IMR-90 (cell line): ENCODE measurements around the gene NT5M. TPM values are rescaled to one million over a fixed set of nuclear protein-coding genes. Genes with fewer than 3 reads are reported as not detected.

ENCODE experiments used
- ATAC-seq: fragments of 200-7000 bp; cut with Tn5 transposase; 2 replicates; pipeline ENCODE4 v1.9.1; 2020; ENCODE audit warnings: low read depth, mild to moderate bottlenecking, moderate library complexity
- BruUV-seq: library from RNA; stranded (reverse); fragments of 400-500 nt; replicated peaks from 2 replicates; lab custom pipeline; 2021; lab: Mats Ljungman, UMichigan
- CTCF ChIA-PET: fragments of 300-600 bp; formaldehyde crosslinking; extraction: SDS; loops from one replicate; lab custom pipeline; 2021; ENCODE audit warnings: antibody characterized with exemption; lab: Yijun Ruan, JAX
- POLR2A ChIA-PET: fragments of 300-600 bp; sonication (Branson Sonifier 250); formaldehyde crosslinking; loops from one replicate; lab custom pipeline; 2022; ENCODE audit warnings: antibody characterized with exemption; ENCODE audit not compliant: unreplicated experiment; lab: Charles Lee
- DNase-seq: peaks from one replicate; pipeline ENCODE4 v3.0.0; 2013
- H2AFZ ChIP-seq: replicated peaks from 2 replicates; pipeline ENCODE3; 2013; ENCODE audit warnings: low read length, mild to moderate bottlenecking; ENCODE audit not compliant: poor library complexity
- H2AK5ac ChIP-seq: 2 replicates; pipeline ENCODE4 v1.6.1; 2013; ENCODE audit warnings: low read depth, low read length, inconsistent platforms
- H2AK9ac ChIP-seq: replicated peaks from 2 replicates; pipeline ENCODE3; 2013; ENCODE audit warnings: mild to moderate bottlenecking, low read depth, low read length, moderate library complexity; ENCODE audit not compliant: poor library complexity
- H2BK120ac ChIP-seq: 2 replicates; pipeline ENCODE4 v1.6.1; 2013; ENCODE audit warnings: low read depth, low read length, inconsistent platforms
- H2BK15ac ChIP-seq: 3 replicates; pipeline ENCODE4 v1.6.1; 2013; ENCODE audit warnings: low read depth, low read length, inconsistent platforms
- H2BK20ac ChIP-seq: 2 replicates; pipeline ENCODE4 v1.6.1; 2013; ENCODE audit warnings: low read depth, mild to moderate bottlenecking, inconsistent platforms, low read length, moderate library complexity
- H2BK5ac ChIP-seq: 2 replicates; pipeline ENCODE4 v1.6.1; 2013; ENCODE audit warnings: mild to moderate bottlenecking, low read depth, low read length, inconsistent platforms; ENCODE audit not compliant: poor library complexity, severe bottlenecking
- H3K14ac ChIP-seq: replicated peaks from 2 replicates; pipeline ENCODE4 v1.6.1; 2013; ENCODE audit warnings: low read depth, low read length, inconsistent platforms
- H3K18ac ChIP-seq: 2 replicates; pipeline ENCODE4 v1.6.1; 2013; ENCODE audit warnings: low read depth, low read length, control low read depth
- H3K23ac ChIP-seq: 2 replicates; pipeline ENCODE4 v1.6.1; 2013; ENCODE audit warnings: low read depth, low read length, inconsistent platforms
- H3K27ac ChIP-seq: 2 replicates; pipeline ENCODE4 v1.5.1; 2013; ENCODE audit warnings: mild to moderate bottlenecking, control low read depth, low read length; ENCODE audit not compliant: insufficient read depth
- H3K27me3 ChIP-seq: 2 replicates; pipeline ENCODE4 v1.6.1; 2013; ENCODE audit warnings: low read length; ENCODE audit not compliant: control insufficient read depth, insufficient read depth
- H3K36me3 ChIP-seq: 2 replicates; pipeline ENCODE4 v1.6.1; 2013; ENCODE audit warnings: low read length, mixed read lengths; ENCODE audit not compliant: control insufficient read depth, insufficient read depth
- H3K4ac ChIP-seq: 2 replicates; pipeline ENCODE4 v1.6.1; 2013; ENCODE audit warnings: low read depth, low read length, inconsistent platforms
- H3K4me1 ChIP-seq: 2 replicates; pipeline ENCODE4 v1.6.1; 2013; ENCODE audit warnings: low read length, mixed read lengths; ENCODE audit not compliant: control insufficient read depth, insufficient read depth
- H3K4me2 ChIP-seq: 2 replicates; pipeline ENCODE4 v1.6.1; 2013; ENCODE audit warnings: low read depth, mild to moderate bottlenecking, control low read depth, low read length, moderate library complexity
- H3K4me3 ChIP-seq: 2 replicates; pipeline ENCODE4 v1.5.1; 2013; ENCODE audit warnings: low read depth, mild to moderate bottlenecking, control low read depth, low read length, moderate library complexity; ENCODE audit not compliant: insufficient read depth
- H3K56ac ChIP-seq: 2 replicates; pipeline ENCODE4 v1.6.1; 2013; ENCODE audit warnings: low read length, inconsistent platforms; ENCODE audit not compliant: insufficient read depth; ENCODE audit errors: extremely low read depth
- H3K79me1 ChIP-seq, 2 experiments: 2 replicates each; pipeline ENCODE4 v1.6.1; 2013; ENCODE audit warnings: low read length in 2 of 2, inconsistent platforms in 1 of 2, low read depth in 1 of 2
- H3K9ac ChIP-seq: 2 replicates; pipeline ENCODE4 v1.6.1; 2013; ENCODE audit warnings: low read depth, low read length, control low read depth
- H3K9me1 ChIP-seq: 2 replicates; pipeline ENCODE4 v1.6.1; 2013; ENCODE audit warnings: low read length, inconsistent platforms; ENCODE audit not compliant: insufficient read depth
- H3K9me3 ChIP-seq: 2 replicates; pipeline ENCODE4 v1.6.1; 2013; ENCODE audit warnings: low read length; ENCODE audit not compliant: control insufficient read depth, insufficient read depth
- H4K20me1 ChIP-seq: 2 replicates; pipeline ENCODE4 v1.6.1; 2013; ENCODE audit warnings: low read length, inconsistent platforms; ENCODE audit not compliant: insufficient read depth
- H4K5ac ChIP-seq: 2 replicates; pipeline ENCODE4 v1.6.1; 2013; ENCODE audit warnings: mild to moderate bottlenecking, low read depth, low read length, control low read depth
- H4K8ac ChIP-seq, 2 experiments: 2 replicates each; pipeline ENCODE4 v1.6.1; 2013; ENCODE audit warnings: low read depth in 2 of 2, low read length in 2 of 2, control low read depth in 1 of 2, inconsistent platforms in 1 of 2
- H4K91ac ChIP-seq: 2 replicates; pipeline ENCODE4 v1.6.1; 2013; ENCODE audit warnings: low read depth, low read length, inconsistent platforms; ENCODE audit not compliant: insufficient read depth
- POLR2A ChIP-seq: IDR thresholded peaks from 2 replicates; pipeline ENCODE4 v1.6.1; 2012; ENCODE audit warnings: mild to moderate bottlenecking, low read depth, low read length
- WGBS, 2 experiments: methylation state at CpG; one replicate each; pipeline versions ENCODE4 v1.1.5 to v1.1.7; 2013; ENCODE audit warnings: missing lambda C conversion rate in 2 of 2; ENCODE audit not compliant: insufficient read length in 1 of 2; ENCODE audit errors: extremely low coverage in 2 of 2; 5-methylcytosine and 5-hydroxymethylcytosine counted together
- dilution Hi-C: fragments of 300-500 bp; cut with HindIII; formaldehyde crosslinking; loops from one replicate; pipeline ENCODE4 v1.14.3; 2018; ENCODE audit warnings: low sequenced_read_pairs; ENCODE audit not compliant: unreplicated experiment
- in situ Hi-C: fragments of 300-500 bp; cut with MboI; formaldehyde crosslinking; loops from 3 replicates; pipeline ENCODE4 v1.14.3; 2019; ENCODE audit warnings: low sequenced_read_pairs, inconsistent platforms, mixed read lengths
- intact Hi-C: fragments of 100-400 bp; cut with micrococcal nuclease; formaldehyde crosslinking; loops from 2 replicates; pipeline ENCODE4 v1.10.0; 2022
- polyA plus RNA-seq, 3 experiments: library from polyadenylated mRNA; depleted of rRNA; stranded (reverse); fragments of >200 nt; gene quantifications; 2 replicates each; pipeline ENCODE4 v1.2.3, GENCODE V29; 2012; ENCODE audit warnings: low replicate concordance in 1 of 3
- total RNA-seq: library from RNA; depleted of rRNA; stranded (reverse); fragments of >200 nt; gene quantifications from 2 replicates; pipeline ENCODE4 v1.2.3, GENCODE V29; 2012
- TF ChIP-seq, protein P1 (sequence below): fragments of 150-350 bp; IDR thresholded peaks from 2 replicates; pipeline ENCODE4 v1.6.1; 2016; ENCODE audit warnings: low read depth, mild to moderate bottlenecking, low read length, moderate library complexity, borderline replicate concordance

Gene NT5M
- total and polyA plus RNA-seq, 2 of the 4 experiments (the other 2 are of a cell fraction): 0.18 to 0.32 TPM

DNA sequence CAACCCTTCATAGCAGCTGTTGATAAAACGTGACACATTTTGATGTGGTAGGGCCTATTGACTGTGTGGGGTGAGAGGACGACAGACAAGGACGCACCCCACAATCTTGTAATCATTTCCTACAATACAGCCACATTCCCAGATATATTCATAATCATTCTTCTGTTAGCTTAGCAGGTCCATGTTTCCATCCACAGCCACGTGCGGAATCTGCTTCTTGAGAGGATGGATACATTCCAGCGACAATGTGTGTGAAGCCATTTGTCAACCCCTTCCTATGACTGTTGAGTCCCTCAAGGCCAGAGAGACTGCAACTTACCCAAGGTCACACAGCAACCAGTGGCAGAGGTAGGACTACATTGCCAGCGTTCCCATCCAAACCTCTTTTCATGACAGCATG is 13.5 kb upstream of the NT5M start:
- Histone ChIP-seq H2BK5ac (no peak overlapping the region), H3K4me2 (no peak overlapping the region), H2BK15ac (no peak overlapping the region), H3K9ac (no peak overlapping the region), H3K4me1 (no peaks in the 10 kb centered on the region), H3K23ac (no peak overlapping the region), H3K27ac (no peak overlapping the region), H2BK120ac (no peak overlapping the region), H3K14ac (no peak overlapping the region), H4K5ac (no peak overlapping the region), H4K8ac (no peak overlapping the region), H3K56ac (no peak overlapping the region), H2AK5ac (no peak overlapping the region), H2AK9ac (no peak overlapping the region), H2BK20ac (no peak overlapping the region), H3K36me3 (no peaks in the 10 kb centered on the region), H3K4ac (no peak overlapping the region), H4K91ac (no peak overlapping the region), H3K4me3 (no peak overlapping the region), H3K79me1 (no peaks in the 10 kb centered on the region), H2AFZ (no peak overlapping the region), H3K18ac (no peak overlapping the region), H3K9me3 (no peaks in the 10 kb centered on the region), H4K20me1 (no peaks in the 10 kb centered on the region), H3K9me1 (no peaks in the 10 kb centered on the region), H3K27me3 (peaks cover 8% of the 10 kb centered on the region)
- CTCF ChIA-PET: no interaction called here
- no peak for ATAC-seq
- no TSS peak for BruUV-seq
- POLR2A ChIA-PET: no interaction called here
- no peak for DNase-seq
- dilution Hi-C loops (no loop called here), in situ Hi-C loops (no loop called here), intact Hi-C loops (no loop called here)
- TF ChIP-seq POLR2A: no peak
- TF ChIP-seq, protein P1, sequence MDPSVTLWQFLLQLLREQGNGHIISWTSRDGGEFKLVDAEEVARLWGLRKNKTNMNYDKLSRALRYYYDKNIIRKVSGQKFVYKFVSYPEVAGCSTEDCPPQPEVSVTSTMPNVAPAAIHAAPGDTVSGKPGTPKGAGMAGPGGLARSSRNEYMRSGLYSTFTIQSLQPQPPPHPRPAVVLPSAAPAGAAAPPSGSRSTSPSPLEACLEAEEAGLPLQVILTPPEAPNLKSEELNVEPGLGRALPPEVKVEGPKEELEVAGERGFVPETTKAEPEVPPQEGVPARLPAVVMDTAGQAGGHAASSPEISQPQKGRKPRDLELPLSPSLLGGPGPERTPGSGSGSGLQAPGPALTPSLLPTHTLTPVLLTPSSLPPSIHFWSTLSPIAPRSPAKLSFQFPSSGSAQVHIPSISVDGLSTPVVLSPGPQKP: no peak
- WGBS, 2 experiments: 59% methylated on average over 4 of the region's 7 CpGs; no CpG with 5 or more reads in 1 of the 2 experiments
